HepG2 (cell line): ENCODE results near the gene PDE4D. TPM values are rescaled to one million over a fixed set of nuclear protein-coding genes. Genes with fewer than 3 reads are reported as not detected.

ENCODE experiments used
- ATAC-seq: fragments of 200-7000 bp; cut with Tn5 transposase; 3 replicates; pipeline ENCODE4 v1.9.1; 2020; ENCODE audit warnings: mild to moderate bottlenecking, moderate library complexity
- BruUV-seq: library from RNA; stranded (reverse); fragments of 400-500 nt; replicated peaks from 2 replicates; lab custom pipeline; 2021; lab: Mats Ljungman, UMichigan
- CTCF ChIA-PET: fragments of 300-600 bp; formaldehyde crosslinking; extraction: SDS; loops from one replicate; lab custom pipeline; 2021; ENCODE audit warnings: low total read pairs, inconsistent platforms, low intra/inter-chr PET ratio; lab: Yijun Ruan, JAX
- POLR2A ChIA-PET: fragments of 350-600 bp; sonication (Branson Sonifier 250); formaldehyde crosslinking; loops from one replicate; lab custom pipeline; 2020; ENCODE audit warnings: antibody characterized with exemption, inconsistent platforms; lab: Yijun Ruan, JAX
- DNase-seq: peaks from one replicate; pipeline ENCODE4 v3.0.0-alpha.2; 2015; ENCODE audit warnings: low spot score
- FAIRE-seq: peaks from 3 replicates; lab custom pipeline; 2011; peaks lifted over from hg19 to GRCh38; lab: Jason Lieb, UNC
- H2AFZ ChIP-seq: one replicate; pipeline ENCODE4 v1.6.1; 2011; ENCODE audit warnings: low read length, inconsistent platforms
- H3K27ac ChIP-seq: fragments of 300-600 bp; 3 replicates; pipeline ENCODE4 v1.8.0; 2011; ENCODE audit warnings: mixed run types, mild to moderate bottlenecking, mixed read lengths, low read length, inconsistent platforms; ENCODE audit not compliant: insufficient read depth; ENCODE audit errors: extremely low read length
- H3K27me3 ChIP-seq, 2 experiments: fragments of 200-600 bp in 1 of 2; 2 replicates in 1 of 2; 3 replicates in 1 of 2; pipeline versions ENCODE4 v1.6.0 to v1.8.0; 2011; ENCODE audit warnings: low read length in 2 of 2, mild to moderate bottlenecking in 2 of 2, moderate library complexity in 2 of 2, inconsistent platforms in 1 of 2; ENCODE audit not compliant: insufficient read depth in 2 of 2, control insufficient read depth in 1 of 2
- H3K36me3 ChIP-seq, 2 experiments: fragments of 200-600 bp in 1 of 2; replicated peaks in 1 of 2; 2 replicates in 1 of 2; 3 replicates in 1 of 2; pipeline versions ENCODE4 v1.5.1 to v1.8.0; 2011; ENCODE audit warnings: low read length in 2 of 2, inconsistent platforms in 1 of 2; ENCODE audit not compliant: insufficient read depth in 2 of 2, control insufficient read depth in 1 of 2
- H3K4me1 ChIP-seq: 2 replicates; pipeline ENCODE4 v1.5.1; 2012; ENCODE audit warnings: low read length, inconsistent platforms; ENCODE audit not compliant: insufficient read depth
- H3K4me2 ChIP-seq: 2 replicates; pipeline ENCODE4 v1.6.0; 2011; ENCODE audit warnings: low read depth, low read length, inconsistent platforms
- H3K4me3 ChIP-seq, 3 experiments: fragments of 200-600 bp in 1 of 3; sonication (generic), shearing (Covaris generic) in 1 of 3; replicated peaks in 1 of 3; 2 replicates each; pipeline ENCODE4 v1.5.1; 2011 to 2016; ENCODE audit warnings: low read length in 3 of 3, inconsistent platforms in 2 of 3, low read depth in 2 of 3, mild to moderate bottlenecking in 2 of 3, control low read depth in 1 of 3, mixed read lengths in 1 of 3; ENCODE audit not compliant: insufficient read depth in 1 of 3
- H3K79me2 ChIP-seq: one replicate; pipeline ENCODE4 v1.6.1; 2011; ENCODE audit warnings: low read length, inconsistent platforms; ENCODE audit not compliant: insufficient read depth
- H3K9ac ChIP-seq: 2 replicates; pipeline ENCODE4 v1.6.0; 2011; ENCODE audit warnings: mild to moderate bottlenecking, low read depth, low read length, inconsistent platforms; ENCODE audit not compliant: insufficient read depth
- H3K9me3 ChIP-seq: 2 replicates; pipeline ENCODE4 v1.5.1; 2012; ENCODE audit warnings: mild to moderate bottlenecking, low read length
- H4K20me1 ChIP-seq: 2 replicates; pipeline ENCODE4 v1.6.0; 2011; ENCODE audit warnings: inconsistent platforms, mild to moderate bottlenecking, low read length, moderate library complexity; ENCODE audit not compliant: insufficient read depth
- BCL6 ChIP-seq: IDR thresholded peaks from 2 replicates; pipeline ENCODE4 v1.6.1; 2016; ENCODE audit warnings: missing genetic modification reagents, missing compliant biosample characterization
- FOXA1 ChIP-seq, 2 experiments: fragments of 450-650 bp in 1 of 2; sonication (generic) in 1 of 2; formaldehyde crosslinking in 1 of 2; IDR thresholded peaks; 2 replicates each; pipeline versions ENCODE4 v1.4.0 to v1.6.1; 2016 to 2020; ENCODE audit warnings: missing genetic modification reagents in 1 of 2
- ISX ChIP-seq: sonication (generic); formaldehyde crosslinking; conservative IDR thresholded peaks from 2 replicates; pipeline ENCODE4 v1.5.0; 2020; ENCODE audit warnings: missing genetic modification reagents
- MAFF ChIP-seq: IDR thresholded peaks from 2 replicates; pipeline ENCODE4 v1.6.1; 2011; ENCODE audit warnings: low read depth, low read length, improper control_type of control experiment
- MAFK ChIP-seq, 2 experiments: IDR thresholded peaks in 1 of 2; conservative IDR thresholded peaks in 1 of 2; 2 replicates each; pipeline ENCODE4 v1.6.1; 2011; ENCODE audit warnings: improper control_type of control experiment in 2 of 2, low read length in 2 of 2
- ZNF543 ChIP-seq: sonication (generic); formaldehyde crosslinking; IDR thresholded peaks from 2 replicates; pipeline ENCODE4 v1.4.0; 2020; ENCODE audit warnings: mild to moderate bottlenecking, missing genetic modification reagents
- WGBS: methylation state at CpG from one replicate; pipeline ENCODE4 v1.1.6; 2017; ENCODE audit warnings: low lambda C conversion rate; 5-methylcytosine and 5-hydroxymethylcytosine counted together
- in situ Hi-C: cut with HindIII; loops from 2 replicates; pipeline ENCODE4 v1.10.0; 2017; ENCODE audit warnings: low pct_unique_long_range_greater_than_20kb; ENCODE audit not compliant: extremely low pct_ligation_motif_present
- intact Hi-C: fragments of 100-400 bp; cut with micrococcal nuclease; formaldehyde crosslinking; loops from one replicate; pipeline ENCODE4 v1.10.0; 2022; ENCODE audit not compliant: unreplicated experiment
- polyA plus RNA-seq, 8 experiments: library from polyadenylated mRNA; depleted of rRNA in 3 of 8; stranded (reverse) in 7 of 8; unstranded in 1 of 8; fragments of >200 nt; fragmentation: Illumina TruSeq in 4 of 8; extraction: Trizol in 4 of 8; gene quantifications; 2 replicates each; pipeline versions ENCODE4 v1.2.1 to v1.2.3, GENCODE V29; 2011 to 2016; ENCODE audit warnings: low read depth in 4 of 8, missing spikeins in 1 of 8, mixed read lengths in 1 of 8; ENCODE audit not compliant: insufficient read depth in 1 of 8
- total RNA-seq, 5 experiments: library from RNA; depleted of rRNA; stranded (reverse); fragments of >200 nt; fragmentation: Illumina TruSeq; extraction: Trizol; gene quantifications; 2 replicates each; pipeline ENCODE4 v1.2.3, GENCODE V29; 2016; ENCODE audit warnings: low read depth in 1 of 5

Gene PDE4D
- total and polyA plus RNA-seq, 2 of the 13 experiments (the other 11 are each of a cell fraction or from before 2014, with no cell fraction given) = 7.0 to 12.2 TPM

GRCh38 chr5:59204114-59204897 is 689.2 kb downstream of the PDE4D start:
- in situ Hi-C loops = no loop called here
- H3K4me3 ChIP-seq = no peak overlapping the region
- POLR2A ChIA-PET = no interaction called here
- no peaks in the 10 kb centered on the region for H3K36me3 ChIP-seq
- H3K27me3 ChIP-seq = no peaks in the 10 kb centered on the region
- H3K27ac ChIP-seq = no peak overlapping the region
- FAIRE-seq (no peak), ATAC-seq (no peak), DNase-seq (no peak)
- no peak overlapping the region for H3K9ac ChIP-seq
- intact Hi-C loops = no loop called here
- H4K20me1 ChIP-seq = no peaks in the 10 kb centered on the region; the same call in 1 of the 2 replicates
- no TSS peak for BruUV-seq
- WGBS = 62% methylated on average over 5 of the region's 5 CpGs
- CTCF ChIA-PET = no interaction called here
- no peaks in the 10 kb centered on the region for H3K9me3 ChIP-seq
- TF ChIP-seq MAFF (peak; percentile 80), MAFK (conservative IDR thresholded peaks at IDR 0.05 in 1 of 2, IDR thresholded peaks at IDR 0.05 in 1 of 2; ENCODE audit: low read length in 2 of 2) (peak; percentile 80 to 88), ISX (CRISPR knock-in tag) (no peak), ZNF543 (CRISPR knock-in tag) (no peak)
- H2AFZ ChIP-seq = no peak overlapping the region
- H3K79me2 ChIP-seq = no peaks in the 10 kb centered on the region
- H3K4me1 ChIP-seq = no peaks in the 10 kb centered on the region
- H3K4me2 ChIP-seq = no peak overlapping the region

- no peak for FAIRE-seq
- H3K4me2 ChIP-seq = no peak overlapping the region
- H2AFZ ChIP-seq = no peak overlapping the region
- no TSS peak for BruUV-seq
- H4K20me1 ChIP-seq = no peaks in the 10 kb centered on the region; the same call in 1 of the 2 replicates
- POLR2A ChIA-PET = no interaction called here
- H3K79me2 ChIP-seq = no peaks in the 10 kb centered on the region
- TF ChIP-seq FOXA1 (IDR thresholded peaks at IDR 0.05) = no peak
- TF ChIP-seq FOXA1 (CRISPR knock-in tag; IDR thresholded peaks at IDR 0.05) = 0 out of 2 replicates have a peak, but pooled peaks have one; percentile 9
- TF ChIP-seq BCL6 (CRISPR knock-in tag) = no peak
- no peaks in the 10 kb centered on the region for H3K36me3 ChIP-seq
- H3K4me3 ChIP-seq = no peak overlapping the region
- no peaks in the 10 kb centered on the region for H3K4me1 ChIP-seq
- no peak overlapping the region for H3K27ac ChIP-seq
- 83% methylated on average over 7 of the region's 7 CpGs for WGBS
- H3K9me3 ChIP-seq = no peaks in the 10 kb centered on the region
- no peaks in the 10 kb centered on the region for H3K27me3 ChIP-seq
- no peak for DNase-seq
- CTCF ChIA-PET = no interaction called here
- ATAC-seq = no peak
- no peak overlapping the region for H3K9ac ChIP-seq
- in situ Hi-C loops = no loop called here
- intact Hi-C loops = no loop called here
Observed at GRCh38 chr5:59199868-59200267, 693.7 kb downstream of the PDE4D start.
